Fibroblast of skin of scalp (primary cell): Measurements from ENCODE around the gene ZSWIM2. TPM values are rescaled to one million over a fixed set of nuclear protein-coding genes. Genes with fewer than 3 reads are reported as not detected.
"Not testable (repeated sequence)": the region's sequence is repeated elsewhere in the genome, so short reads cannot be mapped to it uniquely, and the experiment has no call there.

Source experiments
- DNase-seq: peaks from one replicate; pipeline ENCODE4 v3.0.0-alpha.2; 2013
- polyA plus RNA-seq, 2 experiments: library from polyadenylated mRNA; unstranded; fragments of 120-200 nt; gene quantifications; one replicate each; pipeline ENCODE4 v1.2.1, GENCODE V29; 2013; ENCODE audit not compliant: insufficient read length in 2 of 2

ZSWIM2 gene, protein sequence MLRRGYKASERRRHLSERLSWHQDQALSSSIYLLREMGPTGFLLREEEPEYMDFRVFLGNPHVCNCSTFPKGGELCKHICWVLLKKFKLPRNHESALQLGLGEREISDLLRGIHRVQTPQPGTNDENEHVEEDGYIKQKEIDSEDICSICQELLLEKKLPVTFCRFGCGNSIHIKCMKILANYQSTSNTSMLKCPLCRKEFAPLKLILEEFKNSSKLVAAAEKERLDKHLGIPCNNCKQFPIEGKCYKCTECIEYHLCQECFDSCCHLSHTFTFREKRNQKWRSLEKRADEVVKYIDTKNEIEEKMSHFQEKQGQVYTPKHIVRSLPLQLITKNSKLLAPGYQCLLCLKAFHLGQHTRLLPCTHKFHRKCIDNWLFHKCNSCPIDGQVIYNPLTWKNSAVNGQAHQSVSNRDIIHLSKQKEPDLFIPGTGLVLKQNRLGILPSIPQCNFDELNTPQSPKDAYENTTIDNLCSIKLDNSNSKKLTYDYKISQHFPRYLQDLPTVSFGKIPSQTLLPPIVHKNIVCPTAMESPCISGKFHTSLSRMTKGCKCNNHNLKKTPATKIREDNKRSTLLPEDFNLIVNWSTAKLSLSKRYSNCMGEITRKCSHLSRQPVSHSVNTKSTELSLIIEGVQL
- polyA plus RNA-seq (2013, experiment 1 of 2; ENCODE audit: insufficient read length), result 0.08 TPM
- 0.09 TPM for polyA plus RNA-seq (2013, experiment 2 of 2; ENCODE audit: insufficient read length)

DNA sequence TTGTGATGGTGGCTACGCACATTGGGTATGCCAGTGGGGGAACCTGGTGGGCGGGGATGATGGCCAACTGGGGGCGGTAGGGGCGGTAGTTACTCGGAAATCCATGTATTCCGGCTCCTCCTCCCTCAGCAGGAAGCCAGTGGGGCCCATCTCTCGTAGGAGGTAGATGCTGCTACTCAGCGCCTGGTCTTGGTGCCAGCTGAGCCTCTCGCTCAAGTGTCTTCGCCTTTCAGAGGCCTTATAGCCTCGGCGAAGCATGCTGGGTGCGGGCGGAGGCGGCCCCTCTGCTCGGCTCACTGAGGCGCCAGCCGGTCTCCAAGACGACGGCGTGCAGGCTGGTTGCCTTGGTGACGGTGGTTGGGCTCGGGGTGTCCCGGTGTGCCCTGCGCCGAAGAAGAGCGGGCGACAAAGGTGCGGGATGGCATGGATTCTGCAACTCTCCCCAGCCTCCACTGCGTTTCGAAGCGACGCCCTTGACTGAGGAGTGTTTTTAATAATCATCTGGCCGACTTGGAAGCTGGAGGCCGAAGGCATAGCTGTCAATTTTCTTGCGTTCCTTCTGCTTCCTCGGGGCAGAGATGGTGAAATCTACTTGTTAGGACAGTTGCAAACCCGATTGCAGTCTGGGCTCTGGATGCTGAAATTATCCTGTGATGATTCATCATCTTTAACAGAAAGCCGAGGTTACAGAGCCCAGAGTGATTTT, at the start of gene ZSWIM2:
TSS of gene ZSWIM2 (minus strand) at position 298 of the 706 bp plus-strand sequence. CDS start at position 258, 40 bp downstream.
- DNase-seq, result peak; percentile 93

DNA sequence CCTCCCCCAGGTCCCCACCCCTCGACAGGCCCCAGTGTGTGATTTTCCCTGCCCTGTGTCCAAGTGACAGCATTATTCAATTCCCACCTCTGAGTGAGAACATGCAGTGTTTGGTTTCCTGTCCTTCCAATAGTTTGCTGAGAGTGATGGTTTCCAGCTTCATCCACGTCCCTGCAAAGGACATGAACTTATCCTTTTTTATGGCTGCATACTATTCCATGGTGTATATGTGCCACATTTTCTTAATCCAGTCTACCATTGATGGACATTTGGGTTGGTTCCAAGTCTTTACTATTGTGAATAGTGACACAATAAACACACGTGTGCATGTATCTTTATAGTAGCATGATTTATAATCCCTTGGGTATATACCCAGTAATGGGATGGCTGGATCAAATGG, 47.2 kb upstream of the ZSWIM2 start:
- DNase-seq, result not testable (repeated sequence)

DNA sequence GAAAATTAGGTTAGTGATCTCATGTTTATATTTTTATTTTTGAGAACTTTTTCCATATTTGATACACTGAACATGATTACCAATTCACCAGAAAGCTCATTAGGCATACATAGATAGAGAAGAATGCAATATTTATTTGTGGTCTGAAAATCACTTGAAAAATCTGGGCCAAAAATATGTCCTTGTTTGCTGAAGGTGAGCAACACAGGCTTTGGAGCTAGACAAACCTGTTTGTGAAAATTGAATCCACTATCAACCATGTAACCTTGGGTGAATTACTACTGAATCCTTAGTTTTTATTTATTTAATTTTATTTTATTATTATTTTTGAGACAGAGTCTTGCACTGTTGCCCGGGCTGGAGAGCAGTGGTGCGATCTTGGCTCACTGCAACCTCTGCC, 46.5 kb upstream of the ZSWIM2 start:
- DNase-seq, result no peak

DNA sequence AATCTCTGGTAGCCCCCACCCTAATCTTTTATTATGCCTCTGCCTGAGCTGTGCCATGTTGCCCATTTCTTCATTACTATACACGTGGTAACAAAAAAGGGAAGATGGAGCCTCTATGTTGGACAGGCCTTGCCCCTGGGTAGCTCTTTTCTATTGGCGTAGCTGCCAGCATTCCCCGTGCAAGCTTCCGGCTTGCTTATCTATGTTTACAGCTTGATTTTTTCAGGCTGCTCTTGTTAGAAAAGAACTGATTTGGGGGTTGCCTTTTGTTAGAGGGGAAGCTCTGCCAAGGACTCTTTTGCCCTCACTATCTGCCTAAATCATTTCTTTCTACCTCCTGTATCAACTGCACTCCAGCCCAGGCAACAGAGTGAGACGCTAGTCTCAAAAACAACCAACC, 45.5 kb upstream of the ZSWIM2 start:
- DNase-seq, result no peak

DNA sequence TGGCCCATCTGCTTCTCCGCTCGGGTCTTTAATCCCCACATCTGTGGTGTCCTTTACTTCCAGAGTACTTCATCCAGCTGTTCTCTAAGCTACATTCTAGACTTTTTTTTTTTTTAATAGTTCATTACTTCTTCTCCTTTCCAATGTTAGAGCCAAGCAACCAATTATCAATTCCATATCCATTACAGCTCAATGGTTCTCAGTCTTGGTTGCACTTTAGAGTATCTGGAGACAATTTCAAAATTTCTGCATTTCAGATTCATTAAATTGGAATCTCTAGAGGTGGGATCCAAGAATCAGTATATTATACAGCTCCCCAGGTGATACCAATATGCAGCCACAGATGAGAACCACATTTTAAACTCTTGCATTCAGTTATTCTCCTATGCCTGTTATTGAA, 43.9 kb upstream of the ZSWIM2 start:
- no peak for DNase-seq

DNA sequence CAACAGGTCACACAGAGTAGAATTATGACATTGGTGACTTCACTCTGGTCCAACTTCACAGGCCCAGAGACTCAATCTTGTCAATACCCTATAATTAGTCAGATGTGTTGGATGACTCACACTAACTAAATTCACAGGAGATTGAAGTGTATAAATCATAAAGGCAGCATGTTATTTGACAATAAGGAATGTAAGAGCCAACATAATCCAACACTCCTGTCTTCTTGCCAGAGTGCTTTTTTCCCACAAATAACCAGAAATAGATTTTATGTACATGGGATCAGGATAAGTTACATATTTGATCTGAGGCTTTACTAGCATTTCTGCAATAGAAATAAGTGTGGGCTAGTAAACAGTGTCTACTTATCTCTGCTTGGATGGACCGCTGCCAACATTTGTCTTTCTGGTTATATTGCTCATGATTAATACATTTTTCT, 42.2 kb upstream of the ZSWIM2 start:
- peak; percentile 67 for DNase-seq

DNA sequence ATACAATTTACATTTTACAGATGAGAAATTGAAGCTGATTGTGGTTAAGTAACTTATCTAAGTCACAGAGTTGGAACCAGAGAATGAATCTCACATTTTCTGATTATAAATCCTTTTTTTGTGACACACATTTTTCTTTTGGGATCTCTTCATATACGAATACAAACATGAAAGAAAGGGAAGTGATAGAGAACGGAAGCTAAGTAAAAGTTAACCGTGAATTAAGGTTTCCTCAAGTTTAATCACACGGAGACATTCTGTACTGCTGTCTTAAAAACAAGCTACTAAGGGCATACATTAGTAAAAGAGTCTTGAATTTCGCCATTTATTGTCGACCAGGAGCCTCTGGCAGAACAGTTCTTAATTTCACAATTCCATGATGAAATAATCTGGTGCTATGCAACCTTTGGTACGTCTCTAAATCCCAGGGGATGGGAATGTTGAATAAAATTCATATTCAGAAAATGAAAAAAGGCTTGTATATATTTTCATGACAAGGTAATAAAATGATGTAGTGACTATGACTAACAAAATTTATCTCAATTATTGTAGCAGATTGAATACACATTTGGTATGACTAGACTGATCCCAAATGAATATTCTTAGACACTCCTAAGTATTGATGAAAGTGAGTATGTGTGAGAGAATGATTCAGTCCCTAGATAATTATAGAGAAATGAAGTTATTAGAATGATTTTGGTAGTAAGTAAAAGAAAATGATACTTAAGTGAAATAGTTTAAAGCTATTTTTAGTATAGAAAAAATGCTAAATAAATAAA, 40.3 kb upstream of the ZSWIM2 start:
- DNase-seq, result no peak

DNA sequence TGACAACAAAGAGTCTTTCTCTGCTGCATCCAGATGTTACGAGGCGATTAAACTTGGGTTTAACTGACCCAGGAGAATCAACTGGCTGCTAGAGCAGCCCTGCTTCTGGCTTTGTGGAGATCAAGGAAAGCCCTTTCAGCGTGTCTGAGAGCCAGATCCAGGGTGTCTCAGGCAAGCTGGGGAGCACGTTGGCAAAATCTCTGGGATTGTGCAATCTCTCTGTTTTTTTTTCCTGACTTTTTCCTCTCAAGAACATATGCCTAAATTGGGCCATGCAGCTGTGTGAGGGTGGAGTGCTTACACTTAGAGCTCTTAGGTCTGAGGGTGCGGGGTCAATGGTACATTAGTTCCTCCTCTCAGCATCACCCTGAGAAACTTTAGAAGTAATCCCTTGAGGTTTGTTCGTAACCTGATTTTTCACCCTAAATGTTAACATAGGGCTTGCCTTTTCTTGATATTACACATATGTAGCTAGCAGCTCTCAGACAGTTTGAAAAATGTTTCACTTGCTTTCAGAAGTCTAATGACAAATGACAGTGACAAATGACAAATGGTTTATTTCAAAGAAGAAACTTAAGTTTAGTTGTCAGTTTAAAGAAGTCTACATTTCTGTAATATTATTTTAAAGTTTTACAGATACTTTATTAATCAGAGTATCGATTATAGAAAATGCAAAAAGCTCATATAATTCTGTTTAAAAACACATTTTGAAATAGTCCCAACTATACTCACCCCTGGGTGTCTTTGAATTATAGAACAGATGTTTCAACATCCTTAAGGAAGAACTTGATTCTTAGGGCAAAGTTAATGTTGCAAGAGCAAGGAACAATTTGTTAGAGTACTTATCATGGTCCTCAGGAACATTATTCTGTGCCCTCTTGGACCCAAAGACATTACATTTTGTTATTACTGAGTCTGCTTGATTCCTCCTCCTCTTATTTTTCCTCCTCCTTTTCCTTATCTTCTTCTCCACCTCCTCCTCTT, 38.4 kb upstream of the ZSWIM2 start:
- peak; percentile 13 for DNase-seq

DNA sequence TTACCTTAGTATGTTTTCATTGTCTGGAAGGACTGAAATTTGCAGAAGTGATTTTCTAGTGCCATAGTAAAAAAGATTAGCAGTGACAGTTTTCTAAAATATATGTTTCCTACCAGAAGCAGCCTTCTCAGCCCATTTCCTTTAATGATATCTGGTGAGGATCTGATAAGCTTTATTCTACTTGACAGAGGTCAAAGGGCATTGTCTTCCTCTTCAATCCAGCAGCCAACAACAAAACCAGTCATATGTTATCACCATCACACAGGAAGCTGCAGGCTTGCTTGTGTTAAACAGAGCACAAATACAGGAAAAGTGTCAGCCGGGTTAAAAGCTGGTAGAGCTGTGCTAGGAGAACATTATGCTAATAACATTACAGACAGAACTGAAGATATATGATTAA, 35.6 kb upstream of the ZSWIM2 start:
- no peak for DNase-seq

DNA sequence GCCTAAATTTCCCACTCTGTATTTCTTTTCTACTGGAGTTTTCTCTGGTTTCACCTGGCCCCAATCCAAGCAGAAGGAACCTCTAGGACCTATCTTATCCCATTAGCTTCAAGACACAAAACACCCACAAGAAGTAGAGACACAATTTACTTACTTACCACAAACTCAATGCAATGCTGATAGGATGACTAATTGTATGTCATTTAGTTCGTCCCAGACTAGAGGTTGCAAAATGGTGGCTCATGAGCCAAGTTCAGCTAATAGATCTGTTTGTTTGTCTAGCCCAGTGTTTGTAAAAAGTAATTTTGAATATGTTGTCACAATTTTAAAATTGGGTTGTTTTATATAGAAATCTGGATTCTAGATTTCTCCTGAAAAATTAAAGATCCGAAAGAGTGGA, 34.7 kb upstream of the ZSWIM2 start:
- no peak for DNase-seq

DNA sequence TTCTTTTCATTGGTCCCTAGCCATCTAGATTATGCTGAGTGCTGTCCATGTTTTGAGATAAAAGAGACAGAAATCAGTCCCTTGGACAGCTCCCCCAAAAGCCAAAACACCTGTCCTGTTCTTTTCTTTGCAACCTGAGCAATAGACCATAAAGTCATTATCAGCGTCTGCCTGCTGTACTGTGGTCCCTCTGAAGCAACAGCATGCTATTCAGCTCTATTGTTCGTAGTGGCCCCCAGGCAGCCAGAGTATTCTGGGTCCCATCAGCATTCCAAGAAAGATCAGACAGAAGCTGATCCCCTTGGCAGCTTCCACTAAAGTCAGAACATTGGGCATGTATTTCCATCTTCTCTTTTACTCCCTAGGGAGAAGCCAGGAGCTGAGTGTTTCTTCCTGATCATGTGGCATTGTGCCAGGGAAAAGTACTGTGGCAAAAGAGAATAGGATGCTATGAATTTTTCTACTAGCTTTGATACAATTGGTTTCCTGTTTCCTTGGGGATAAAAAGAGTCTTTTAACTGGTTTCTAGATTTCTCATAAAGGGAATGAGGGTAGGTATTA, 33.6 kb upstream of the ZSWIM2 start:
- DNase-seq, result peak; percentile 27

DNA sequence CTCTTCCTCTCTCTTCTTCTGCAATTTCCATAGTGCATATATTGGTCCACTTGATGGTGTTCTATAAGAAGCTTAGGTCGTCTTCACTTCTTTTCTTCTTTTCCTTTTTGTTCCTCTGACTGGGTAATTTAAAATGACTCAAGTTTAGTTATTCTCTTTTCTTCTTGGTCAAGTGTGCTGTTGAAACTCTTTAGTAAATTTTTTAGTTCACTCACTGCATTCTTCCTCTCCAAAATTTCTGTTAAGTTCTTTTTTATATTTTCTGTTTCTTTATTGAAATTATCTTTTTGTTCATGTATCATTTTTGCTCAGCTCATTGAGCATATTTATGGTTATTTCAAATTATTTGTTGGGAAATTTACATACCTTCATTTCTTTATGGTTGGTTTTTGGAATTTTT, 32.7 kb upstream of the ZSWIM2 start:
- DNase-seq, result no peak

DNA sequence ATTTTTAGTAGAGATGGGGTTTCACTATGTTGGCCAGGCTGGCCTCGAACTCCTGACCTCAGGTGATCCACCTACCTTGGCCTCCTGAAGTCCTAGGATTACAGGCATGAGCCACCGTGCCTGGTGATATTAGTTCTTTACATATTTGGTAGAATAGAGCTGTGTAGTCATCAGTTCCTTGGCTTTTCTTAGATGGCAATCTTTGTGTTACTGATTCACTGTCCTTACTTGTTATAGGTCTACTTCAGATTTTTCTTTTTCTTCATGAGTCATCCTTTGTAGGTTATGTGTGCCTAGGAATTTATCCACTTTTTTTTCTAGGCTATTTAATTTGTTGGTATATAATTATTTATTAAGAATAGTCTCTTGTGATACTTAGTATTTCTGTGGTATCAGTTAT, 30.3 kb upstream of the ZSWIM2 start:
- no peak for DNase-seq

DNA sequence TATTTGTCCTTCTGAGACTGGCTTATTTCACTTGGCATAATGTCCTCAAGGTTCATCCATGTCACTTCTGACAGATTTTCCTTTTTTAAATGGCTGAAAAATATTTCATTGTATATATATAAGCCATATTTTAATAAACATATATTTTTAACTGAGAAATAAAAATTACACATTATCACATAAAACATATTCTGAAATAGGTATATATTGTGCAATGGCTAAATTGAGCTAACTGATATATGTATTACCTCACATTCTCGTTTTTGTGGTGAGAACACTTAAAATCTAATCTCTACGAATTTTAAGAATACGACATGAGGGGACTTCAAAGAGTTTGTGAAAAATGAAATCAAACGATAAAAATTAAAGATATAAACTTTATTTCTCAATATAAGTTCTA, 25.7 kb upstream of the ZSWIM2 start:
- no peak for DNase-seq

DNA sequence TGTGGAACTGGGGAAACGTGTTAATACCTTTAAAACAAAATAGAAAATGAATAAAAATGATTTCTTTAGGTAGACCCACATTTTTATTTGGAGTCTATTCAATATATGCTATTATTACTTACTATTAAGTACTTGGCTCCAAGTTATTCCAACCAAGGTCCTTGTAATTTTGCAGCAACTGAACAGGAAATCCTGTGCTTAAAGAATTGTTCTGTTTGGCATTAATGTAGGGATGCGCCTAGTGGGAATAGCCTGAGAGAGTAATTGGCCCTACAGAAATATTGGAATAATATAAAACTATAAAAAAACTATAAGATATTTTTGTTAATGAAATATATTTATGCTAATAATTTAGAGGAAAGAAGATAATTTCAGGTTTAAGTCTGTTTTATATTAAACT, 22.9 kb upstream of the ZSWIM2 start:
- no peak for DNase-seq

DNA sequence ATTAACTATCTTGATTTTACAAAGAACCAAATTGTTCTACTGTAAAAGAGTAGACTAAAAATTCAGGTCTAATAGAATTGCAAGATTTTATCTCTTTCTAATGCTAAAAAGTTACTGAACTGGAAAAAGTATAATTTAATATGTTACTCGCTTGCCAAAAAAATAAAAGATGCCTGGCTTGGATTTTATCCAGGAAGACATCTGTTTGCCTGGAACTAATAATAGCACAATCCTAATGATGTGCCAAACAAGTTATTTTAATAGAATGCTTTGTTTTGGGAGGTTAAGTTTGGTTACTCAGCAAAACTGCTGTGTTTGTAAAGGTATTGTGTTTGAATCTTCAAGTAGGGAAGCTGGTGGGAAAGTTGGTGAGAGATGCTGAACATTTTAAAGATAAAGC, 19.4 kb upstream of the ZSWIM2 start:
- DNase-seq, result peak; percentile 16

DNA sequence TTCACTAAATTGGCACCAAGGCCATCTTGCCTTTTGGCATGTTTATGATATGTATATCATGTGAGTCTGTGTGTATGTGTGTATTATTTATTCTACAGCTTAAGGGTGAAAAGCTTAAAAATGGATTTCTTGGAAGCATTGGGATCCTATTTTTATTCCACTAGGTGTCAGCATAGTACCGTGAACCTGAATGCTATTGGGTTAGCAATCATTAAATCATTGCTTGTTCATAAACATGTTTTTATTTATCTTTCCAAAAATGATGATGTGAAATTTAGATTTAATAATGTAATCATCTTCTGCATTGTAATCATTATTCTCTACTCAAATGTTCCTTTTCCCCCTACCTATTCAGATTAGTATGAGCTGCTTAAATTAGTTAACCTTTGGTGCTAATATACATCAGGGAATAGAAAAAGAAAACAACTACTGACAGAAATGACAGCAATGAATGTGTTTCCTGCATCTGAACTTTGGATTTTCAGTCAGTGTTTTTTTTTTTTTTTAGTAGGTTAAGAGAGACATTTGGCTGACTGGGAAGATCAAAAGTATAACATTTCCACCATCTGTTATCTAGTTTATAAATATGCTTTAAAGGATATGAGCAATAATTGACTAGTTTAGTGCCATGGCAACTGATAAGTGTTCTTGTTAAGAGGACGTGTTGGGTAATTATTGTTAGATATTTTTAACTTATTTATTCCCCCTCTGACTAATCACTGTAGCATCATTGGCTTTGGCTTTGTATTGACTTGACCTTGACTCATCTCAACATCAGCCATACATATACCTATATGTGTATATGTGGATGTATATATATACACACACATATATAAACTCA, 14.1 kb upstream of the ZSWIM2 start:
- peak; percentile 53 for DNase-seq

DNA sequence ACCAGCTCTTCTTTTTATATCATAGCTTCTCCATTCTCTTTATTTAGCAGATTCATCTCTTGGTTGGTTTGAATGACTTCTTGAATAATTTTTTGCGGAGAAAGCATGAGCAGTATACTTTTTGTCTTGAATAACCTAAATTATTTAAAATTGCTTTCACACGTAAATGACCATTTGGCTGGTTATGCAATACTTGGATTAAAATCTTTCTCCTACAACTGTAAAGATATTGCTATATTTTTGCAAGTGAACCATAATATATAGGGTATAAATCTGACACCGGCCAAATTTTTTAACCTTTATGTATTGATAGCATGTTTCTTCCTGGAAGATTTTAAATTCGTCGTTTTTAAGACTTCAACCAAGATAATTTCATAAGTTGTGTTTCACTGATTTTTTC, 6.2 kb upstream of the ZSWIM2 start:
- DNase-seq, result no peak

DNA sequence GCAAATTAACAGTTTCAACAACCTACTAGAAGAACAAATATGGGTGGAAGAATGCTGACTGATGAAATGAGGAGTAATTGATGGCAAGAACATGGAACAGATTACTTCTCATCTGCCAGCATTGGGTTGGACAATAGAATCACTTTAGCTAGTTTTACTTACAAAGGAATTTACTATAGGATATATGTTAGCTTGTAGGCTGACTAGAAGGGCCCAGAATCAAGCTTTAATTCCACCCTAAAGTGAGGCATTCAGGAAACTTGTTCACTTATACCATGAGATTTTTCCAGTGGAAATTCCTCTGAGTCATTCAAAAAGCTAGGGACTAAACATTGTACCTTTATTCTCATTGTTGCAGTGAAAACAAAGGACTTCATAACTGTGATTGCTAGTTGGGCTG, 5.0 kb upstream of the ZSWIM2 start:
- peak; percentile 69 for DNase-seq

DNA sequence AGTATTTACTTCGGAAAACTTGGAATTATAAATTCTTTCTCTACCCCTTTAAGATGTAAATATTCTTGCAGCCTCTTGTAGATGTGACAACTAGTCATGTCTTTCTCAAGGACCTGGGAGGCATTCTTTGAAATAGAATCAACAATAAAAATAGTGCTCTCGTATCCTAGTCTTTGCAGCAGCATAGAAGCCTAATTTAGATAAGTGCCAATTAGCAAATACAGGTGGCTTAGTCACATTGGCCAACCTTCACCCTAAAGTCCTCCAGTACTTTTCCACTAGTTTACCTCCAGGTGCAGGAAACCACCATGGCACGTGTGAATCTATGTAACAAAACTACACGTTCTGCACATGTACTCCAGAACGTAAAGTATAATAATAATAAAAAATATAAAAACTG, 3.5 kb upstream of the ZSWIM2 start:
- no peak for DNase-seq
